ENCODE results near the gene ATP9A. TPM values are rescaled to one million over a fixed set of nuclear protein-coding genes. Genes with fewer than 3 reads are reported as not detected.

The ATP9A gene
- total and polyA plus RNA-seq, 2 donors (not counting 3 experiments of a cell fraction or from before 2014, with no cell fraction given): 20.9 to 41.5 TPM

GRCh38 chr20:51736947-51737346, 31.2 kb downstream of the ATP9A start:
- Histone ChIP-seq H3K9me3 (replicated peaks; ENCODE audit: control insufficient read depth, insufficient read depth, low read length) (no peaks in the 10 kb centered on the region), H3K79me2 (ENCODE audit: control insufficient read depth, insufficient read depth, low read length) (peaks cover 4% of the 10 kb centered on the region), H3K4me3 (replicated peaks in 1 of 3; ENCODE audit: insufficient read depth in 1 of 3, low read depth in 1 of 3, low read length in 3 of 3) (no peak overlapping the region), H4K20me1 (replicated peaks; ENCODE audit: control insufficient read depth, extremely low read depth, insufficient read depth, low read length) (no peaks in the 10 kb centered on the region), H3K27ac (ENCODE audit: insufficient read depth, low read depth, low read length) (no peak overlapping the region), H3K4me1 (ENCODE audit: control insufficient read depth, extremely low read depth, insufficient read depth, low read length) (no peaks in the 10 kb centered on the region), H2AFZ (ENCODE audit: low read depth, low read length) (no peak overlapping the region), H3K9me1 (replicated peaks; ENCODE audit: control insufficient read depth, extremely low read depth, insufficient read depth, low read length) (no peaks in the 10 kb centered on the region), H3K36me3 (ENCODE audit: control insufficient read depth in 2 of 2, extremely low read depth in 1 of 2, insufficient read depth in 2 of 2, low read length in 2 of 2) (no peaks in the 10 kb centered on the region), H3K9ac (replicated peaks; ENCODE audit: extremely low read depth, insufficient read depth, low read length) (no peak overlapping the region), H3K27me3 (ENCODE audit: control insufficient read depth in 2 of 2, insufficient read depth in 2 of 2, low read length in 2 of 2) (no peaks in the 10 kb centered on the region), H3K4me2 (ENCODE audit: insufficient read depth, low read length) (no peak overlapping the region)
- intact Hi-C loops (cut with micrococcal nuclease): no loop called here
- no TSS peak for BruUV-seq (replicated peaks)
- no peak for DNase-seq (ENCODE audit: low read depth, low spot score)
- dilution Hi-C loops (cut with MboI; ENCODE audit: extremely low pct_ligation_motif_present, low sequenced_read_pairs): no loop called here
- CTCF ChIA-PET: no interaction called here
- POLR2A ChIA-PET: no interaction called here
- no peak for TF ChIP-seq GATA2 (IDR thresholded peaks at IDR 0.05; ENCODE audit: insufficient read depth, insufficient read length, low read depth, low read length)
- TF ChIP-seq FOS (IDR thresholded peaks at IDR 0.05; ENCODE audit: borderline replicate concordance, insufficient read depth, low read length): no peak
- TF ChIP-seq POLR2AphosphoS5 (IDR thresholded peaks at IDR 0.05; ENCODE audit: insufficient read depth, low read depth, low read length): no peak
- TF ChIP-seq EZH2 (IDR thresholded peaks at IDR 0.05; ENCODE audit: borderline replicate concordance, low read depth, low read length, severe bottlenecking): no peak
- TF ChIP-seq MYC (IDR thresholded peaks at IDR 0.05; ENCODE audit: low read depth, low read length): no peak
- no peak for TF ChIP-seq MAX (IDR thresholded peaks at IDR 0.05; ENCODE audit: insufficient read depth, insufficient read length)
- TF ChIP-seq POLR2A (IDR thresholded peaks at IDR 0.05; ENCODE audit: low read depth, low read length): no peak
- TF ChIP-seq CTCF (IDR thresholded peaks at IDR 0.05; ENCODE audit: extremely low read depth in 1 of 2, insufficient read depth in 1 of 2, low read depth in 1 of 2, low read length in 2 of 2): no peak
- no peak for FAIRE-seq
